Bronchial epithelial cell (primary cell): ENCODE data around the gene CCDC66. TPM values are rescaled to one million over a fixed set of nuclear protein-coding genes. Genes with fewer than 3 reads are reported as not detected.

Experiments used
- DNase-seq: peaks from one replicate; pipeline ENCODE4 v3.0.0-alpha.2; 2010; ENCODE audit warnings: low read depth
- FAIRE-seq: peaks from 2 replicates; lab custom pipeline; 2011; peaks lifted over from hg19 to GRCh38; lab: Jason Lieb, UNC
- H3K27me3 ChIP-seq: 2 replicates; pipeline ENCODE4 v1.5.1; 2011; ENCODE audit warnings: low read length; ENCODE audit not compliant: control insufficient read depth, insufficient read depth
- H3K36me3 ChIP-seq: 2 replicates; pipeline ENCODE4 v1.5.1; 2011; ENCODE audit warnings: low read length; ENCODE audit not compliant: control insufficient read depth, insufficient read depth
- H3K4me3 ChIP-seq: 2 replicates; pipeline ENCODE4 v1.5.1; 2011; ENCODE audit warnings: mild to moderate bottlenecking, low read depth, low read length, control low read depth
- CTCF ChIP-seq: IDR thresholded peaks from 2 replicates; pipeline ENCODE4 v1.5.1; 2011; ENCODE audit warnings: mild to moderate bottlenecking, moderate library complexity, low read length, control low read depth, inconsistent platforms; ENCODE audit not compliant: insufficient read depth, severe bottlenecking
- total RNA-seq: library from RNA; depleted of rRNA; stranded (reverse); fragments of >200 nt; gene quantifications from 2 replicates; pipeline ENCODE4 v1.2.1, GENCODE V29; 2014

Gene CCDC66
- total RNA-seq, 1 donor from 2014 or later = 13.7 TPM

- H3K4me3 ChIP-seq = no peak overlapping the region
- H3K36me3 ChIP-seq = peaks cover 7% of the 10 kb centered on the region
- DNase-seq (no peak), FAIRE-seq (no peak)
- TF ChIP-seq CTCF = no peak
- no peaks in the 10 kb centered on the region for H3K27me3 ChIP-seq
Observed at GRCh38 chr3:56629047-56629446, 72.1 kb downstream of the CCDC66 start.

DNA sequence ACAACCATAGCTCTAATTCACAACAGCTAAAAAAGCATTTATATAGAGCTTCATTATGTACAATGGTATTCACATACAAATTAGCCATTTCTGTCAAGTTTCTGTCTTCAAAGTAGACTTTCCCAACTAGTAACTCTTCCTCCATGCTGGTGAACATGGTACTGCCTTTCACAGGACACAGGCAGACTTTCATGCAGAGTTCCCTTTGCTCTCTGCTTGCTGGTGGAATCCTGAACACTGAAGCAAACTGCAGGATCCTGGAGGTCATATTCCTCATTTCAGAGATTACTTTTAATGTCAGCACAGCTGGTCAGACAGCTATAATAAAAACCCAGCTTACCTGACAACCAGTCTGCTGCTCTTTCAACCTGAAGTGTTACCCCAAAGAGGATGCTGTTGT, 72.5 kb downstream of the CCDC66 start:
- FAIRE-seq = no peak
- Histone ChIP-seq H3K36me3 (peaks cover 7% of the 10 kb centered on the region), H3K27me3 (no peaks in the 10 kb centered on the region), H3K4me3 (no peak overlapping the region)
- DNase-seq = no peak
- no peak for TF ChIP-seq CTCF

GRCh38 chr3:56630966-56631365, 74.0 kb downstream of the CCDC66 start:
- H3K27me3 ChIP-seq = no peaks in the 10 kb centered on the region
- FAIRE-seq (no peak), DNase-seq (peak; percentile 12)
- peaks cover 6% of the 10 kb centered on the region for H3K36me3 ChIP-seq
- TF ChIP-seq CTCF = no peak
- H3K4me3 ChIP-seq = no peak overlapping the region

DNA sequence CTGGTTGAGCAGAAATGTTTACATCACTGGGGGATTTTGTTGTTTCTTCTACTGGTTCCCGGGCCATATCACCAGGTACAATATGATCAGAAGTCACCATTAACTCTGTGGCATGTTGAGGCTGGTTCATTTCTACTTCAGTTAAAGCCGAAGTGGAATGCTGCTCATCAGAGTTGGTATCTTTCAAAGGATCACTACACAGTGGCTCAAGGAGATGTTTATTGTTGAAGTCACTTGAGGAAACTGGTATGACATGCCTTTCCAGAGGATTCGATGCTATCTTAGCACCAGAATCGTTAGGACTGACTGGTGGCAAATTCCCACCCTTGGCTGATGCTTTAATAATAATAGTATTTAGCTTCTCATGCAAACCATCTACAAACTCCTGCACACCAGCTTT, 76.2 kb downstream of the CCDC66 start:
- no peak for TF ChIP-seq CTCF
- Histone ChIP-seq H3K4me3 (no peak overlapping the region), H3K36me3 (peaks cover 6% of the 10 kb centered on the region), H3K27me3 (no peaks in the 10 kb centered on the region)
- FAIRE-seq = no peak
- no peak for DNase-seq

GRCh38 chr3:56633602-56634535, 76.9 kb downstream of the CCDC66 start:
- H3K27me3 ChIP-seq = no peaks in the 10 kb centered on the region
- DNase-seq = no peak
- peaks cover 6% of the 10 kb centered on the region for H3K36me3 ChIP-seq
- no peak overlapping the region for H3K4me3 ChIP-seq
- no peak for FAIRE-seq
- no peak for TF ChIP-seq CTCF
